Heart right ventricle (tissue), 16 donors: ENCODE data around the gene MYL10. TPM values are rescaled to one million over a fixed set of nuclear protein-coding genes. Genes with fewer than 3 reads are reported as not detected.

Source experiments
- ATAC-seq, 8 donors: fragments of 200-7000 bp; cut with Tn5 transposase; one replicate each; pipeline ENCODE4 v1.9.1; 2020; ENCODE audit warnings: mild to moderate bottlenecking in 8 of 8, moderate library complexity in 8 of 8, moderate number of reproducible peaks in 1 of 8
- DNase-seq, 2 donors: peaks; one replicate each; pipeline ENCODE4 v3.0.0-alpha.2; 2020
- H3K27ac ChIP-seq, 10 donors: fragments of 200-600 bp; sonication (generic) in 2 of 10; one replicate each; pipeline versions ENCODE4 v1.5.0 to v1.8.0; 2020 to 2022; ENCODE audit warnings: mild to moderate bottlenecking in 3 of 10
- H3K27me3 ChIP-seq, 7 donors: fragments of 200-600 bp; one replicate each; pipeline ENCODE4 v1.8.0; 2021 to 2022; ENCODE audit warnings: mild to moderate bottlenecking in 2 of 7
- H3K36me3 ChIP-seq, 9 donors: fragments of 200-600 bp; sonication (generic) in 1 of 9; one replicate each; pipeline versions ENCODE4 v1.5.0 to v1.8.0; 2020 to 2022; ENCODE audit warnings: mild to moderate bottlenecking in 2 of 9
- H3K4me1 ChIP-seq, 9 donors: fragments of 200-600 bp; sonication (generic) in 1 of 9; one replicate each; pipeline versions ENCODE4 v1.5.0 to v1.8.0; 2020 to 2022; ENCODE audit warnings: mild to moderate bottlenecking in 4 of 9
- H3K4me3 ChIP-seq, 10 donors: fragments of 200-600 bp; sonication (generic) in 2 of 10; one replicate each; pipeline versions ENCODE4 v1.5.0 to v1.8.0; 2020 to 2022; ENCODE audit warnings: mild to moderate bottlenecking in 7 of 10, moderate library complexity in 2 of 10
- H3K9me3 ChIP-seq, 11 donors: fragments of 200-600 bp in 10 of 11; sonication (generic) in 2 of 11; one replicate each; pipeline versions ENCODE4 v1.5.0 to v1.8.0; 2013 to 2022; ENCODE audit warnings: mild to moderate bottlenecking in 2 of 11, control low read depth in 1 of 11, moderate library complexity in 1 of 11
- WGBS, 2 donors: extraction: QIAGEN DNeasy Blood & Tissue Kit; methylation state at CpG; one replicate each; pipeline ENCODE4 v1.1.7; 2013; ENCODE audit warnings: inconsistent platforms in 1 of 2; 5-methylcytosine and 5-hydroxymethylcytosine counted together
- intact Hi-C, 10 donors: fragments of 100-400 bp; cut with DNase I; formaldehyde crosslinking; loops; one replicate each; pipeline versions ENCODE4 v1.11.1 to v1.14.2; 2022
- polyA plus RNA-seq, 2 donors: library from polyadenylated mRNA; stranded (reverse); fragments of 200-250 nt; gene quantifications; one replicate each; pipeline ENCODE4 v1.2.3, GENCODE V29; 2013
- total RNA-seq, 10 donors: library from RNA; stranded (reverse); fragmentation: NEBNext Ultra II Directional in 3 of 10; extraction: Animal tissue kit (Norgen Biotek cat#: 25700) in 3 of 10; gene quantifications; one replicate each; pipeline versions ENCODE4 v1.2.1 to v1.2.4, GENCODE V29; 2021 to 2023
- TF ChIP-seq, protein P1 (sequence below), 9 donors: fragments of 200-600 bp; sonication (generic) in 2 of 9; IDR thresholded peaks; one replicate each; pipeline versions ENCODE4 v1.5.0 to v1.8.0; 2021 to 2022; ENCODE audit warnings: antibody characterized with exemption in 9 of 9, mild to moderate bottlenecking in 5 of 9, moderate library complexity in 1 of 9
- donor health status: Arrhythmogenic right ventricular cardiomyopathy.
- donor health status: ischemic (EF 13 %, LVEDD 7.1; RV severe dilation, severe dysfunction).
- donor health status: healthy with polysubstance abuse.
- donor health status: DM: no; HTN: yes; CAD: no.
- donor health status: DM: no; HTN: no; CAD: no.
- donor health status: ischemic (EF 25% LVEDD 6.9; RV normal size, moderate dysfunction).
- donor health status: ischemic (EF 25% LVEDD 5.7; RV mildly dilated, moderate dysfunction).
- donor health status: healthy.
- donor health status: DM: yes; HTN: yes; CAD: no.
- donor health status: Ischemic cardiomyopathy.
- donor health status: ischemic (EF 35%, LVEDD 5.7; RV mildly dilated, moderate dysfunction).
- donor health status: nonischemic (EF 11% LVEDD 7.7; RV severe dilation, severe dysfunction).
- donor health status: DM: yes; HTN: yes; CAD: no.
- donor health status: PGD.
- donor health status: ischemic (EF 29% LVEDD 5.4; RV normal size, mild dysfunction).
- donor health status: nonischemic (EF 23%, LVEDD 6.1; RV moderate dilation, normal function).

The MYL10 gene
- total and polyA plus RNA-seq, 12 donors, result not detected

DNA sequence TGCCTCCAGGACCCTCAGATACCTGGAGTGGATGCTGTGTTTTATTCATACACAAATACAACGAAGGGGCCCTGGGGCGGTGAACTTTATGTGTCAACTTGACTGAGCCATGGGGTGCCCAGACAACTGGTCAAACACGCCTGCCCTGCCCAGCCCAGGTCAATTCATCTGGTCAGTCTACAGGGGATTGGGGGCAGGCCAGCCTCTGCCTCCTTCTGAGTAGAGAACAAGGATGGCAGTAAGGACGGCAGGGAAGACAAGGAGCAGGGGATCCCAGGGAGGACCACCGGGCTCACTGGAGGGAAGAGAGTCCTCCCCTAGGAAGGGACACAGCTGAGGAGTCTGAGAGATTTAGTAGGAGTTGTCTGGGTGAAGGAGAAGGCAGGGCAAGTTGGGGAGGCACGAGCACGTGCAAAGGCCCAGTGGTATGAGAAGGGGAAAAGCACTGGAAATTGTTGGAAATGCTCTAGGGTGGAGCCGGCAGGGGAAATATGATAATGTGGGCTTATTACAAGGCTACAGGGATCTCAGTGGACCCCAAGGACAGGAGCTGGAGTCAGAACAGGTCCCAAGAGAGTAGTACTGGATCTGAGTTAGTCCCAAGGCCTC, 63.4 kb downstream of the MYL10 start:
- peaks cover 0 to 33% (median 7%) of the 10 kb centered on the region in 11 donors for H3K9me3 ChIP-seq
- TF ChIP-seq, protein P1, sequence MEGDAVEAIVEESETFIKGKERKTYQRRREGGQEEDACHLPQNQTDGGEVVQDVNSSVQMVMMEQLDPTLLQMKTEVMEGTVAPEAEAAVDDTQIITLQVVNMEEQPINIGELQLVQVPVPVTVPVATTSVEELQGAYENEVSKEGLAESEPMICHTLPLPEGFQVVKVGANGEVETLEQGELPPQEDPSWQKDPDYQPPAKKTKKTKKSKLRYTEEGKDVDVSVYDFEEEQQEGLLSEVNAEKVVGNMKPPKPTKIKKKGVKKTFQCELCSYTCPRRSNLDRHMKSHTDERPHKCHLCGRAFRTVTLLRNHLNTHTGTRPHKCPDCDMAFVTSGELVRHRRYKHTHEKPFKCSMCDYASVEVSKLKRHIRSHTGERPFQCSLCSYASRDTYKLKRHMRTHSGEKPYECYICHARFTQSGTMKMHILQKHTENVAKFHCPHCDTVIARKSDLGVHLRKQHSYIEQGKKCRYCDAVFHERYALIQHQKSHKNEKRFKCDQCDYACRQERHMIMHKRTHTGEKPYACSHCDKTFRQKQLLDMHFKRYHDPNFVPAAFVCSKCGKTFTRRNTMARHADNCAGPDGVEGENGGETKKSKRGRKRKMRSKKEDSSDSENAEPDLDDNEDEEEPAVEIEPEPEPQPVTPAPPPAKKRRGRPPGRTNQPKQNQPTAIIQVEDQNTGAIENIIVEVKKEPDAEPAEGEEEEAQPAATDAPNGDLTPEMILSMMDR (IDR thresholded peaks at IDR 0.05), result no peak
- ATAC-seq (no peak), DNase-seq (no peak)
- WGBS, 2 donors, result 76 to 88% methylated on average over 8 of the region's 8 CpGs
- H3K27me3 ChIP-seq, result peaks cover 0 to 38% (median 5%) of the 10 kb centered on the region in 7 donors
- H3K36me3 ChIP-seq, result no peaks in the 10 kb centered on the region
- intact Hi-C loops, result no loop called here
- peaks cover 0 to 12% (median 0%) of the 10 kb centered on the region in 9 donors for H3K4me1 ChIP-seq
- no peak overlapping the region for H3K27ac ChIP-seq
- H3K4me3 ChIP-seq, result no peak overlapping the region

DNA sequence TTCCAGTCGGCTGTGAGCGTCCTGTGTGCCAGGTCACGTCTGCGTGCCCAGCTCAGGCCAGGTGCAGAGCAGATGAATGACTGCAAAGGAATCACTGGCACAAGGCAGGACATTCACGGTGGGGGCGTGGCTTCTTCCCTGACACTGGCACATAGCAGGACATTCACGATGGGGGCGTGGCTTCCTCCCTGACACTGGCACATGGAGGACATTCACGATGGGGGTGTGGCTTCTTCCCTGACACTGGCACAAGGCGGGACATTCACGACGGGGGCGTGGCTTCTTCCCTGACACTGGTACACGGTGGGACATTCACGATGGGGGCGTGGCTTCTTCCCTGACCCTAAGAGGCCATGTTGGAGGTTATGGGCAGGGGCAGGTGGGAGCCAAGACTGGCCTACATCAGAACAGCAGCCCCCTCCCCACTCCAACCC, 64.3 kb downstream of the MYL10 start:
- DNase-seq (no peak), ATAC-seq (no peak)
- Histone ChIP-seq H3K4me1 (peaks cover 0 to 12% (median 0%) of the 10 kb centered on the region in 9 donors), H3K27ac (no peak overlapping the region), H3K27me3 (peaks cover 0 to 38% (median 5%) of the 10 kb centered on the region in 7 donors), H3K9me3 (peaks cover 0 to 24% (median 2%) of the 10 kb centered on the region in 11 donors), H3K36me3 (no peaks in the 10 kb centered on the region), H3K4me3 (no peak overlapping the region)
- intact Hi-C loops, result no loop called here
- TF ChIP-seq, protein P1 (IDR thresholded peaks at IDR 0.05), result no peak
- WGBS, 2 donors, result 36 to 37% methylated on average over 16 of the region's 16 CpGs

DNA sequence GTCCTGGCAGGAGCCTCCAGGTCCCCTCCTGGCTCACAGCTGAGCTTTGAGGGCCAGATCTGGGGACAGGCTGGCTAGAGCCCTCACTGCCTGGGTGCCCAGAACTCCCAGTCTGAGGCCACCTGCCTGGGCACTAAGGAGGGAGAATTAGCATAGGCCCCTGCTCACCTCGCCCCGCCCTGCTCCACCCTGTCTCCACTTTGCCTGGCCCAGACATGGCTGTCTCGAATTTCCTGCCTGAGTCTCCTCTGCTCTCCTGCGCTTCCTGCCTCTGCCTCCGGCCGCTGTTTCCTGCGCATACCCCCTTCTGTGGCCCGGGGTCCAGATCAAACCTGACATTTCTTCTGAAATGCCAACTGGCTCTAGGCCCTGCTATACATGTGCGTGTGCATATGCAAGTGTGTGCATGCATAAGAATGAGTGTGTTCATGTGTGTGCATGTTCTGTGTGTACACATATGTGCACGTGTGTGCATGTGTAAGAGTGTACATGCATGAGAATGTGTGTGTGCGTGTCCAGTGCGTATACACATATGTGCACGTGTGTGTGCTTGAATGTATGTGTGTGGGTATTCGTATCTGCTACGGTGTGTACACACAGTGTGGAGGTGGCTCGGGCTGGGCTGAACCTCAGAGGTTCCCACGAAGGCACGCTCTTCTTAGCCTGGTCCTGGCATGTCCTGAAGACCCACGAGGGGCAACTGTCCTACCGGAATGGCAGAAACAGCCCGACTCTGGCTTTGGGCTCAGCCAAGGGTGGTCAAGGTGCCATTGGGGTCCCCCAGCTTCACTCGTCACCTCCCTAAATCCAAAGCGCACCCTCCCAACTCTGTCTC, 64.9 kb downstream of the MYL10 start:
- Histone ChIP-seq H3K4me3 (no peak overlapping the region), H3K9me3 (peaks cover 0 to 18% (median 0%) of the 10 kb centered on the region in 11 donors), H3K36me3 (no peaks in the 10 kb centered on the region), H3K27me3 (peaks cover 0 to 38% (median 5%) of the 10 kb centered on the region in 7 donors), H3K4me1 (peaks cover 0 to 12% (median 0%) of the 10 kb centered on the region in 9 donors), H3K27ac (no peak overlapping the region)
- DNase-seq (no peak), ATAC-seq (no peak)
- TF ChIP-seq, protein P1 (IDR thresholded peaks at IDR 0.05), result no peak
- WGBS, 2 donors, result 71% methylated on average over 23 of the region's 23 CpGs
- intact Hi-C loops, result no loop called here

Other genes with a start within 250 kb of the MYL10 start
- gene CUX1, start 188.3 kb upstream of the MYL10 start, total RNA-seq, result 100 to 1,000 TPM in 9 of 10 donors, 10 to 100 TPM in 1; 97.3 to 176 (median 149) TPM
- 10 to 100 TPM; 34.5 to 39.7 TPM for gene CUX1, start 188.3 kb upstream of the MYL10 start, polyA plus RNA-seq